ENCODE data around the gene LRMDA. TPM values are rescaled to one million over a fixed set of nuclear protein-coding genes. Genes with fewer than 3 reads are reported as not detected.

LRMDA gene
- total and polyA plus RNA-seq, 2 of the 13 experiments (the other 11 are each of a cell fraction or from before 2014, with no cell fraction given) = 13.4 to 22.0 TPM

DNA sequence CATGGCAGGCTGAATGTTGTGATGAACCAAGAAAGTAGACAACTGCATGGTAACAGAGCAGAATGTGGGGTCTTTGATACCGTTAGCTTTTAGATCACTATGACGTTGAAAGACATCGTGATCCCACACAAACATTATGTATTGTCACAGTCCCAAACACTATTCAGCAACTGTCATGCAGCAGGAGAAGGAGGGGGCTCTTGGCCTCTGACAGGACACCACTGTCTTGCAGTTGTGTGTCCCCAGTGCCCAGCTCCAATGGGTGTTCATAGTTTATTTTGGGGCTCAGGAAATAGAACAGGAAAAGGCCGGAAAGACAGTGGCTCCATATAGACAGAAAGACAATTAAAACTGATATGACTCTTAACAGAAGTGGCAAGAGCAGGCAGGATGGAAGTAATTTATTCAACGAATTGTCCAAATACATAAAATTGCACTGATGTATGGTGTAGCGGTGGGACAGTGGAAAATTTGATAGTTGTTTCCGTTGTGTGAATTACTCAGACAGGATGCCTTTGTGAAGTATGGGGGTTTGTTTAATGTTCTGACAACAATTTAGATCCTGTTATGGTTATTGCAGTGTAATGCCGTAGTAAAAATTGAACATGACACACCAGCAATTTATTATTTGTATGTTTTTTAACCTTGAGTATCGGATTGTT is 292.0 kb downstream of the LRMDA start:
- Histone ChIP-seq H3K4me1 (ENCODE audit: insufficient read depth, low read length) (peaks cover 6% of the 10 kb centered on the region; the same call in 1 of the 2 replicates), H3K27ac (ENCODE audit: extremely low read length, insufficient read depth, low read length) (no peak overlapping the region), H3K9me3 (ENCODE audit: low read length) (no peaks in the 10 kb centered on the region), H3K9ac (ENCODE audit: insufficient read depth, low read depth, low read length) (no peak overlapping the region), H4K20me1 (ENCODE audit: insufficient read depth, low read length) (no peaks in the 10 kb centered on the region), H3K79me2 (ENCODE audit: insufficient read depth, low read length) (no peaks in the 10 kb centered on the region), H2AFZ (ENCODE audit: low read length) (no peak overlapping the region), H3K4me3 (replicated peaks in 1 of 3; ENCODE audit: insufficient read depth in 1 of 3, low read depth in 2 of 3, low read length in 3 of 3) (no peak overlapping the region), H3K36me3 (replicated peaks in 1 of 2; ENCODE audit: control insufficient read depth in 1 of 2, insufficient read depth in 2 of 2, low read length in 2 of 2) (no peaks in the 10 kb centered on the region), H3K4me2 (ENCODE audit: low read depth, low read length) (no peak overlapping the region), H3K27me3 (ENCODE audit: control insufficient read depth in 1 of 2, insufficient read depth in 2 of 2, low read length in 2 of 2) (no peaks in the 10 kb centered on the region)
- ATAC-seq (no peak), FAIRE-seq (no peak), DNase-seq (ENCODE audit: low spot score) (no peak)
- intact Hi-C loops (cut with micrococcal nuclease; ENCODE audit: unreplicated experiment) (no loop called here), in situ Hi-C loops (cut with HindIII; ENCODE audit: extremely low pct_ligation_motif_present, low pct_unique_long_range_greater_than_20kb) (no loop called here)
- WGBS (ENCODE audit: low lambda C conversion rate) = 96% methylated on average over 9 of the region's 9 CpGs
- POLR2A ChIA-PET = no interaction called here
- TF ChIP-seq ZNF296 (CRISPR knock-in tag; conservative IDR thresholded peaks at IDR 0.05) = no peak
- no peak for TF ChIP-seq GFI1 (CRISPR knock-in tag; IDR thresholded peaks at IDR 0.05; ENCODE audit: borderline replicate concordance)
- no peak for TF ChIP-seq PAWR (CRISPR knock-in tag; IDR thresholded peaks at IDR 0.05; ENCODE audit: borderline replicate concordance)
- no peak for TF ChIP-seq CENPBD1 (CRISPR knock-in tag; IDR thresholded peaks at IDR 0.05; ENCODE audit: borderline replicate concordance, low read depth)
- BruUV-seq (replicated peaks) = no TSS peak
- CTCF ChIA-PET (ENCODE audit: low intra/inter-chr PET ratio, low total read pairs) = no interaction called here

GRCh38 chr10:75724047-75724446 is 292.6 kb downstream of the LRMDA start:
- CTCF ChIA-PET (ENCODE audit: low intra/inter-chr PET ratio, low total read pairs) = no interaction called here
- ATAC-seq = no peak
- Histone ChIP-seq H3K36me3 (replicated peaks in 1 of 2; ENCODE audit: control insufficient read depth in 1 of 2, insufficient read depth in 2 of 2, low read length in 2 of 2) (no peaks in the 10 kb centered on the region), H3K9me3 (ENCODE audit: low read length) (no peaks in the 10 kb centered on the region), H3K4me2 (ENCODE audit: low read depth, low read length) (no peak overlapping the region), H3K27me3 (ENCODE audit: control insufficient read depth in 1 of 2, insufficient read depth in 2 of 2, low read length in 2 of 2) (no peaks in the 10 kb centered on the region), H3K79me2 (ENCODE audit: insufficient read depth, low read length) (no peaks in the 10 kb centered on the region), H2AFZ (ENCODE audit: low read length) (no peak overlapping the region), H3K27ac (ENCODE audit: extremely low read length, insufficient read depth, low read length) (no peak overlapping the region), H3K4me1 (ENCODE audit: insufficient read depth, low read length) (0 out of 2 replicates have a peak, but pooled peaks cover 5% of the 10 kb centered on the region), H3K9ac (ENCODE audit: insufficient read depth, low read depth, low read length) (no peak overlapping the region), H4K20me1 (ENCODE audit: insufficient read depth, low read length) (no peaks in the 10 kb centered on the region), H3K4me3 (replicated peaks in 1 of 3; ENCODE audit: insufficient read depth in 1 of 3, low read depth in 2 of 3, low read length in 3 of 3) (no peak overlapping the region)
- in situ Hi-C loops (cut with HindIII; ENCODE audit: extremely low pct_ligation_motif_present, low pct_unique_long_range_greater_than_20kb) = no loop called here
- intact Hi-C loops (cut with micrococcal nuclease; ENCODE audit: unreplicated experiment) = no loop called here
- 100% methylated on average over 2 of the region's 2 CpGs for WGBS (ENCODE audit: low lambda C conversion rate)
- no TSS peak for BruUV-seq (replicated peaks)
- POLR2A ChIA-PET = no interaction called here
- DNase-seq (ENCODE audit: low spot score) = no peak
- FAIRE-seq = no peak
- TF ChIP-seq ERF (CRISPR knock-in tag; IDR thresholded peaks at IDR 0.05) = no peak
- no peak for TF ChIP-seq POLR2AphosphoS2 (IDR thresholded peaks at IDR 0.05; ENCODE audit: low read depth, low read length)
- no peak for TF ChIP-seq ZSCAN22 (CRISPR knock-in tag; IDR thresholded peaks at IDR 0.05)
- TF ChIP-seq, protein P1, sequence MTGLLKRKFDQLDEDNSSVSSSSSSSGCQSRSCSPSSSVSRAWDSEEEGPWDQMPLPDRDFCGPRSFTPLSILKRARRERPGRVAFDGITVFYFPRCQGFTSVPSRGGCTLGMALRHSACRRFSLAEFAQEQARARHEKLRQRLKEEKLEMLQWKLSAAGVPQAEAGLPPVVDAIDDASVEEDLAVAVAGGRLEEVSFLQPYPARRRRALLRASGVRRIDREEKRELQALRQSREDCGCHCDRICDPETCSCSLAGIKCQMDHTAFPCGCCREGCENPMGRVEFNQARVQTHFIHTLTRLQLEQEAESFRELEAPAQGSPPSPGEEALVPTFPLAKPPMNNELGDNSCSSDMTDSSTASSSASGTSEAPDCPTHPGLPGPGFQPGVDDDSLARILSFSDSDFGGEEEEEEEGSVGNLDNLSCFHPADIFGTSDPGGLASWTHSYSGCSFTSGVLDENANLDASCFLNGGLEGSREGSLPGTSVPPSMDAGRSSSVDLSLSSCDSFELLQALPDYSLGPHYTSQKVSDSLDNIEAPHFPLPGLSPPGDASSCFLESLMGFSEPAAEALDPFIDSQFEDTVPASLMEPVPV (CRISPR knock-in tag; IDR thresholded peaks at IDR 0.05) = no peak
- no peak for TF ChIP-seq NR2F6 (IDR thresholded peaks at IDR 0.05)
- no peak for TF ChIP-seq NR2F6 (CRISPR knock-in tag; IDR thresholded peaks at IDR 0.05)
- no peak for TF ChIP-seq ARNTL (CRISPR knock-in tag; IDR thresholded peaks at IDR 0.05)
- TF ChIP-seq NAIF1 (CRISPR knock-in tag; IDR thresholded peaks at IDR 0.05; ENCODE audit: borderline replicate concordance) = no peak
- TF ChIP-seq GTF3A (CRISPR knock-in tag; conservative IDR thresholded peaks at IDR 0.05) = no peak

Data from HepG2 (cell line).